Fibroblast of lung (primary cell): ENCODE results near the gene PON1. TPM values are rescaled to one million over a fixed set of nuclear protein-coding genes. Genes with fewer than 3 reads are reported as not detected.

Experiments
- DNase-seq, 2 donors: peaks; one replicate each; pipeline versions ENCODE4 v3.0.0 to v3.0.0-alpha.2; 2010; ENCODE audit warnings: low read depth in 2 of 2
- H2AFZ ChIP-seq: 2 replicates; pipeline ENCODE4 v1.5.1; 2012; ENCODE audit warnings: low read length, control low read depth, inconsistent platforms
- H3K27ac ChIP-seq: 2 replicates; pipeline ENCODE4 v1.5.1; 2011; ENCODE audit warnings: low read length, control low read depth; ENCODE audit not compliant: insufficient read depth
- H3K27me3 ChIP-seq: 2 replicates; pipeline ENCODE4 v1.5.1; 2011; ENCODE audit warnings: mild to moderate bottlenecking, low read length; ENCODE audit not compliant: control insufficient read depth, insufficient read depth
- H3K36me3 ChIP-seq: 2 replicates; pipeline ENCODE4 v1.5.1; 2011; ENCODE audit warnings: low read length; ENCODE audit not compliant: control insufficient read depth, insufficient read depth
- H3K4me1 ChIP-seq: 2 replicates; pipeline ENCODE4 v1.5.1; 2011; ENCODE audit warnings: low read length; ENCODE audit not compliant: control insufficient read depth, insufficient read depth; ENCODE audit errors: extremely low read depth
- H3K4me2 ChIP-seq: 2 replicates; pipeline ENCODE4 v1.5.1; 2011; ENCODE audit warnings: low read length, control low read depth; ENCODE audit not compliant: insufficient read depth; ENCODE audit errors: extremely low read depth
- H3K4me3 ChIP-seq, 4 experiments: fragments of 200-600 bp in 1 of 4; sonication (generic) in 1 of 4; replicated peaks in 1 of 4; 2 replicates each; pipeline ENCODE4 v1.5.1; 2011 to 2016; ENCODE audit warnings: low read length in 4 of 4, low read depth in 3 of 4, mild to moderate bottlenecking in 3 of 4, control low read depth in 2 of 4, inconsistent platforms in 1 of 4, mixed read lengths in 1 of 4; ENCODE audit not compliant: insufficient read depth in 1 of 4; ENCODE audit errors: control extremely low read depth in 1 of 4
- H3K79me2 ChIP-seq: 2 replicates; pipeline ENCODE4 v1.5.1; 2012; ENCODE audit warnings: mild to moderate bottlenecking, low read length, inconsistent platforms; ENCODE audit not compliant: control insufficient read depth, insufficient read depth
- H3K9ac ChIP-seq: 2 replicates; pipeline ENCODE4 v1.5.1; 2011; ENCODE audit warnings: mild to moderate bottlenecking, low read length, control low read depth; ENCODE audit not compliant: insufficient read depth
- H3K9me3 ChIP-seq: 2 replicates; pipeline ENCODE4 v1.5.1; 2012; ENCODE audit warnings: low read depth, low read length; ENCODE audit not compliant: control insufficient read depth, insufficient read depth
- H4K20me1 ChIP-seq: 2 replicates; pipeline ENCODE4 v1.5.1; 2011; ENCODE audit warnings: low read length; ENCODE audit not compliant: control insufficient read depth, insufficient read depth; ENCODE audit errors: extremely low read depth
- EZH2 ChIP-seq: IDR thresholded peaks from 2 replicates; pipeline ENCODE4 v1.5.1; 2012; ENCODE audit warnings: low read length, control low read depth, mild to moderate bottlenecking; ENCODE audit errors: missing control alignments
- polyA plus RNA-seq, 2 donors: library from polyadenylated mRNA; depleted of rRNA in 1 of 2; stranded (reverse) in 1 of 2; unstranded in 1 of 2; fragments of >200 nt; gene quantifications; 2 replicates each; pipeline ENCODE4 v1.2.1, GENCODE V29; 2011 to 2012; ENCODE audit warnings: missing spikeins in 1 of 2
- total RNA-seq: library from RNA; depleted of rRNA; stranded (reverse); fragments of >200 nt; gene quantifications from 2 replicates; pipeline ENCODE4 v1.2.1, GENCODE V29; 2014
- TF ChIP-seq, protein P1 (sequence below), 2 donors: IDR thresholded peaks in 1 of 2; conservative IDR thresholded peaks in 1 of 2; 1 replicate in 1 of 2; 2 replicates in 1 of 2; pipeline ENCODE4 v1.5.1; 2011 to 2012; ENCODE audit warnings: low read length in 2 of 2, control low read depth in 1 of 2, inconsistent platforms in 1 of 2, low read depth in 1 of 2, mild to moderate bottlenecking in 1 of 2

Gene PON1
- total and polyA plus RNA-seq, 2 donors (not counting 1 experiment from before 2014, with no cell fraction given) = not detected

- DNase-seq = no peak
- Histone ChIP-seq H3K4me3 (peak overlapping the region; percentile 16 to 58 (median 34)), H3K9ac (no peak overlapping the region), H3K27ac (no peak overlapping the region), H2AFZ (peak overlapping the region; percentile 72), H4K20me1 (no peaks in the 10 kb centered on the region), H3K9me3 (no peaks in the 10 kb centered on the region), H3K27me3 (no peaks in the 10 kb centered on the region), H3K4me1 (peaks cover 8% of the 10 kb centered on the region), H3K79me2 (no peaks in the 10 kb centered on the region), H3K36me3 (no peaks in the 10 kb centered on the region), H3K4me2 (peak overlapping the region; percentile 83)
- TF ChIP-seq, protein P1, sequence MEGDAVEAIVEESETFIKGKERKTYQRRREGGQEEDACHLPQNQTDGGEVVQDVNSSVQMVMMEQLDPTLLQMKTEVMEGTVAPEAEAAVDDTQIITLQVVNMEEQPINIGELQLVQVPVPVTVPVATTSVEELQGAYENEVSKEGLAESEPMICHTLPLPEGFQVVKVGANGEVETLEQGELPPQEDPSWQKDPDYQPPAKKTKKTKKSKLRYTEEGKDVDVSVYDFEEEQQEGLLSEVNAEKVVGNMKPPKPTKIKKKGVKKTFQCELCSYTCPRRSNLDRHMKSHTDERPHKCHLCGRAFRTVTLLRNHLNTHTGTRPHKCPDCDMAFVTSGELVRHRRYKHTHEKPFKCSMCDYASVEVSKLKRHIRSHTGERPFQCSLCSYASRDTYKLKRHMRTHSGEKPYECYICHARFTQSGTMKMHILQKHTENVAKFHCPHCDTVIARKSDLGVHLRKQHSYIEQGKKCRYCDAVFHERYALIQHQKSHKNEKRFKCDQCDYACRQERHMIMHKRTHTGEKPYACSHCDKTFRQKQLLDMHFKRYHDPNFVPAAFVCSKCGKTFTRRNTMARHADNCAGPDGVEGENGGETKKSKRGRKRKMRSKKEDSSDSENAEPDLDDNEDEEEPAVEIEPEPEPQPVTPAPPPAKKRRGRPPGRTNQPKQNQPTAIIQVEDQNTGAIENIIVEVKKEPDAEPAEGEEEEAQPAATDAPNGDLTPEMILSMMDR (conservative IDR thresholded peaks at IDR 0.05 in 1 of 2, IDR thresholded peaks at IDR 0.05 in 1 of 2; ENCODE audit: low read depth in 1 of 2, low read length in 2 of 2) = no peak
- no peak for TF ChIP-seq EZH2
Observed at GRCh38 chr7:95330961-95331337, 6.6 kb upstream of the PON1 start.

DNA sequence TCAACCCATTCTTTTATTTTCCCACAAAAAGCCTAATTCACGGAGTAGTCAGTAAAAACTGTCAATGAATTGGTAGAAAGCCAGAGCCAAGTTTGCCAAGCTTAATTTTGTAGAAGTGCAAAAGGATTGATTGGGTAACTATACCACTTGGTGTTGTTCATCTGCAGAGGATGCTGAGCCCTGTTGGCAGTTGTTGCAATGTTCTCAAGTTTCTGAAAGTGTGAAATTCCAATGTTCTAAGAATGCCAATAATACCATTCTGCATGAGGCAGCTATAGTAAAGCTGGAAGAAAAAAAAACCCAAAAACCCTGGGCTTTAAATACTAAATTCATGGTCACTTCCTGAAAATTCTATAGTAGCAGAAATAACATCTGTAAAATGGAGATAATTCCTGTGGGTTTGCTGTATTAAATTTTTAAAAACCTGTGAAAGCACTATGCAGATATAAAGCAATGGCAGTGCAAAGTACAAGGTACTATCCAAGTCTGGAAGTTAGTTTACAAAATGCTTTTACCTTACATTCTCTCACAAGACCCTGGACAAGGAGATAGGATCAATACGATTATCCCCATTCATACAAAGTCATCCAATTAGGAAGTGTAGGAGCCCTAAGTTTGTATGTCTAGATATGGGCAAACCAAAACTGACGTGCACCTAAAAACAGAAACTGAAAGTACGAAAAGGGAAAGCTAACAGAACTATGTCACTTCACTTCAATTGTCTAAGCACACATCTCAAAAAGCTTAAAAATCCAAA, 6.0 kb upstream of the PON1 start:
- no peak for TF ChIP-seq EZH2
- TF ChIP-seq, protein P1 (conservative IDR thresholded peaks at IDR 0.05 in 1 of 2, IDR thresholded peaks at IDR 0.05 in 1 of 2; ENCODE audit: low read depth in 1 of 2, low read length in 2 of 2) = no peak
- peak; percentile 14 to 16 for DNase-seq

GRCh38 chr7:95327356-95327755, 3.0 kb upstream of the PON1 start:
- Histone ChIP-seq H3K36me3 (no peaks in the 10 kb centered on the region), H2AFZ (no peak overlapping the region), H3K27me3 (no peaks in the 10 kb centered on the region), H3K27ac (no peak overlapping the region), H3K4me2 (no peak overlapping the region), H3K4me1 (no peaks in the 10 kb centered on the region), H3K9me3 (no peaks in the 10 kb centered on the region), H4K20me1 (no peaks in the 10 kb centered on the region), H3K9ac (no peak overlapping the region), H3K79me2 (no peaks in the 10 kb centered on the region), H3K4me3 (no peak overlapping the region)
- TF ChIP-seq, protein P1 (conservative IDR thresholded peaks at IDR 0.05 in 1 of 2, IDR thresholded peaks at IDR 0.05 in 1 of 2; ENCODE audit: low read depth in 1 of 2, low read length in 2 of 2) = no peak
- no peak for TF ChIP-seq EZH2
- peak in 1 of 2 donors; percentile 76 for DNase-seq

More for the DNA sequence above, 6.0 kb upstream of the PON1 start:
- H3K27me3 ChIP-seq = no peaks in the 10 kb centered on the region
- H3K4me2 ChIP-seq = peak overlapping the region; percentile 83
- no peaks in the 10 kb centered on the region for H4K20me1 ChIP-seq
- peak overlapping the region; percentile 16 to 58 (median 34) for H3K4me3 ChIP-seq
- no peak overlapping the region for H3K27ac ChIP-seq
- peaks cover 3% of the 10 kb centered on the region for H3K4me1 ChIP-seq
- H2AFZ ChIP-seq = peak overlapping the region; percentile 72
- no peaks in the 10 kb centered on the region for H3K36me3 ChIP-seq
- H3K9me3 ChIP-seq = no peaks in the 10 kb centered on the region
- no peak overlapping the region for H3K9ac ChIP-seq
- no peaks in the 10 kb centered on the region for H3K79me2 ChIP-seq
